Activated naive CD4-positive, alpha-beta T cell treated with anti-CD3 and anti-CD28 coated beads for 36 hours (primary cell): Measurements from ENCODE around the gene TIA1. TPM values are rescaled to one million over a fixed set of nuclear protein-coding genes. Genes with fewer than 3 reads are reported as not detected.

Source experiments
- CTCF ChIA-PET: fragments of 350-600 bp; sonication (Branson Sonifier 250); formaldehyde crosslinking; loops from one replicate; lab custom pipeline; 2021; ENCODE audit warnings: antibody characterized with exemption; lab: Charles Lee
- DNase-seq: peaks from one replicate; pipeline ENCODE4 v3.0.0-alpha.2; 2020
- H3K27ac Mint-ChIP-seq: one replicate; pipeline ENCODE4 v1.8.0; 2021; ENCODE audit warnings: mild to moderate bottlenecking, mixed read lengths
- H3K27me3 Mint-ChIP-seq: one replicate; pipeline ENCODE4 v1.8.0; 2021; ENCODE audit warnings: low read depth, mixed read lengths
- H3K36me3 Mint-ChIP-seq: one replicate; pipeline ENCODE4 v1.8.0; 2021; ENCODE audit warnings: low read depth, mixed read lengths
- H3K4me1 Mint-ChIP-seq: one replicate; pipeline ENCODE4 v1.8.0; 2021; ENCODE audit warnings: low read depth, mixed read lengths
- H3K4me3 Mint-ChIP-seq: one replicate; pipeline ENCODE4 v1.8.0; 2021; ENCODE audit warnings: mild to moderate bottlenecking, moderate library complexity, mixed read lengths
- H3K9me3 Mint-ChIP-seq: one replicate; pipeline ENCODE4 v1.8.0; 2021; ENCODE audit warnings: mixed read lengths
- intact Hi-C: fragments of 100-400 bp; cut with micrococcal nuclease; formaldehyde crosslinking; loops from one replicate; pipeline ENCODE4 v1.15.1; 2023
- total RNA-seq, 2 experiments: library from RNA; stranded (reverse); gene quantifications; one replicate each; pipeline ENCODE4 v1.2.3, GENCODE V29; 2021

Gene TIA1
- total RNA-seq, 2 experiments from 2014 or later: 83.2 to 83.9 TPM

DNA sequence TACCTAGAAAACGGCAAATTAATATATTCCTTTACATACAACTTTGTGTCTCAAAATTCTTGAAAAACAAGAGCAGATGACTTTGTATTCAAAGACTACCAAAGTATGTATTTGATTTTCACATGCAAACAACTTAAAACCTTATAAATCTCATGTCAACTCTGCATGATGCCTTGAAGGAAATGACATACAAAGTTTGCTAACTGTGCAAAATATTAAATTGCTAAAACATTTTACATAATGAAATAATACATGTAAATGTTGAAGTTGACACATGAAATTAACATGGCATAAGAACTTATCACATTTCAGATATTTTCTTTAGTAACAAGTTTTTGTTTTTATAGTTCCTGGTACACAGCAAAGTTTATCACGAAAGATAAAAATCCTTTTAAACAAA is 36.8 kb downstream of the TIA1 start:
- intact Hi-C loops: no loop called here
- peaks cover 25% of the 10 kb centered on the region for H3K4me1 Mint-ChIP-seq
- peaks cover 10% of the 10 kb centered on the region for H3K36me3 Mint-ChIP-seq
- no peak overlapping the region for H3K27ac Mint-ChIP-seq
- H3K9me3 Mint-ChIP-seq: no peaks in the 10 kb centered on the region
- no peak overlapping the region for H3K4me3 Mint-ChIP-seq
- DNase-seq: no peak
- CTCF ChIA-PET: no interaction called here
- no peaks in the 10 kb centered on the region for H3K27me3 Mint-ChIP-seq

DNA sequence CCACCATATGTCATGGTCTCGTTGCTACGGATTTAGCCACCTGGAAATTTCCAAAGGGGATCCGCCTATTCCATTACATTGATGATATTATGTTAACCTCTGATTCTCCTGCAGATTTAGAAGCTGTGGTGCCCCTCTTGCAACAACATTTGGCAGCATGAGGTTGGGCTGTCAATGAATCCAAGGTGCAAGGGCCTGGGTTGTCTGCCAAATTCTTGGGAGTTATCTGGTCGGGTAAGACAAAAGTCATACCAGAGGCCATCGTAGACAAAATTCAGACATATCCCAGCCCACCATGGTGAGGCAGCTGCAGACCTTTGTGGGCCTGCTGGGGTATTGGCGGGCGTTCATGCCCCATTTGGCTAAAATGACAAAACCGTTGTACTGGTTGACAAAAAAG is 44.0 kb downstream of the TIA1 start:
- Mint-ChIP-seq H3K9me3 (no peaks in the 10 kb centered on the region), H3K27me3 (no peaks in the 10 kb centered on the region), H3K4me3 (no peak overlapping the region), H3K4me1 (no peaks in the 10 kb centered on the region), H3K27ac (no peak overlapping the region), H3K36me3 (no peaks in the 10 kb centered on the region)
- intact Hi-C loops: no loop called here
- CTCF ChIA-PET: no interaction called here
- no peak for DNase-seq

DNA sequence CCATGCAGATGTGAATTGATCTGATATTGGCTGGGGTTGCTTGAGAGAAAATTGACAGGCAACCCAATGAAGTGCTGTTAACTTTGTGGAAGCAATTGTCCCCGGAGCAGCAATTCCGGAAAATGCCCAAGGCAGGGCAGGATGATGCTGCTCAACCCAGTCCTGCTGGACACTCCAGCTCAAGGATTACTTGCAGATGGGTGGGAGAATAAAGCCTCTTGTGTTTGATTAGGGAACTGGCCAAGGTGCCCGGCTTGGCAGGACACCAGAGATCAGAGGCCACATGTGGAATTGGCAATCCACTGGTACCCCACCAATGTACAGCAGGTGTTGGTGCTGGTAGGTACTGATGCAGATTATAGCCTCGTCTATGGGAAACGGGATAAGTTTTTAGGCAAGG is 45.3 kb downstream of the TIA1 start:
- Mint-ChIP-seq H3K4me3 (no peak overlapping the region), H3K4me1 (no peaks in the 10 kb centered on the region), H3K36me3 (no peaks in the 10 kb centered on the region), H3K27me3 (no peaks in the 10 kb centered on the region), H3K27ac (no peak overlapping the region), H3K9me3 (no peaks in the 10 kb centered on the region)
- no peak for DNase-seq
- intact Hi-C loops: loop anchor here (2.0 kb wide), 1 partner anchor 16 kb away; no protein-coding TSS in a partner anchor
- CTCF ChIA-PET: interaction anchor here (0.6 kb wide), 1 partner anchor 51 kb away, joined by 6 read pairs; no protein-coding TSS in a partner anchor

DNA sequence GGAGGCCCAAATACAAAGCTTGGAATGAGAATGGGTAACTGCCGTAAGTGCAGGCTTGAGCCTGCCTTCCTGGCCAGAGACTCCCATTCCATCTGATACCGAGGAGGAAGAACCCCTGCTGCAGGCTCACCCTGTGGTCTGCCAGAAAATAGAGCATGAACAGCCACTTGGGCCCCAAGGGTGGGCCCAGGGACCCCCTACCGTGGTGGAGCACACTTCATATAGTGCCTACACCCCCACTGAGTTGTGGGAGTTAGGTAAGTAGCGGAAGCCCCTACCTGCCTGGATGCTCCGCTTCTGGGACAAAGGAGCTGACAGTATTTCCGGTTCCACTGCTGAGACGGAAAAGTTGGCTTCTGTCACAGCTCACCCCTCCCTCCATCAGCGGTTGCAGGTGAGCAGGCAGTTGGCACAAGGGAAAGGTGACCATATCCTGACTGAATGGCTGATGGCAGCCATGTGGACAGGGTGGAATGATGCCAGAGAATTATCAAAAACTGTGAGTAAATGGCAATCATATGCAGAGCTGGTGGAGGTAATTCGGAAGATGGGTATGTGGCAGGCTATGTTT is 46.1 kb downstream of the TIA1 start:
- no peak for DNase-seq
- intact Hi-C loops: loop anchor here (2.0 kb wide), 1 partner anchor 16 kb away; no protein-coding TSS in a partner anchor
- Mint-ChIP-seq H3K4me3 (no peak overlapping the region), H3K27ac (no peak overlapping the region), H3K9me3 (no peaks in the 10 kb centered on the region), H3K4me1 (no peaks in the 10 kb centered on the region), H3K27me3 (no peaks in the 10 kb centered on the region), H3K36me3 (no peaks in the 10 kb centered on the region)
- CTCF ChIA-PET: no interaction called here

DNA sequence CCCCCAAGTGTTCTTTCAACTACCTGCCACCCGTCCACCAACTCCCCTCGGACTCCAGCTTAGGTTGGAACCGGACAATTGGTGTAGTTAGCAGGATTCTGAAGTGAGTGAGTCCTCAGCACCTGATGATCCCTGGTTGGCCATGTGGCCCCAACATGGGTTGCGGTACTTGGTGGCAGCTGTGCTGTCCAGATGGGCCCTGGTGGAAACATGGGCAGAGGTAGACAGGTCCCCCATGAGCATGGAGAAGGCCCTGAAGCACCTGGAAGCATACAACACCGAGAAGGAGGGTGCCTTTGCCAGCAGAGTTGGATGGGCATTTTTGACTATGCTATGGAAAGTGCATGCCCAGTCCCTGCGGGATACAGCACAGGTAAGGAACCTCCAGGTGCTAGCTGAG is 46.6 kb downstream of the TIA1 start:
- Mint-ChIP-seq H3K4me3 (no peak overlapping the region), H3K36me3 (no peaks in the 10 kb centered on the region), H3K27ac (no peak overlapping the region)

DNA sequence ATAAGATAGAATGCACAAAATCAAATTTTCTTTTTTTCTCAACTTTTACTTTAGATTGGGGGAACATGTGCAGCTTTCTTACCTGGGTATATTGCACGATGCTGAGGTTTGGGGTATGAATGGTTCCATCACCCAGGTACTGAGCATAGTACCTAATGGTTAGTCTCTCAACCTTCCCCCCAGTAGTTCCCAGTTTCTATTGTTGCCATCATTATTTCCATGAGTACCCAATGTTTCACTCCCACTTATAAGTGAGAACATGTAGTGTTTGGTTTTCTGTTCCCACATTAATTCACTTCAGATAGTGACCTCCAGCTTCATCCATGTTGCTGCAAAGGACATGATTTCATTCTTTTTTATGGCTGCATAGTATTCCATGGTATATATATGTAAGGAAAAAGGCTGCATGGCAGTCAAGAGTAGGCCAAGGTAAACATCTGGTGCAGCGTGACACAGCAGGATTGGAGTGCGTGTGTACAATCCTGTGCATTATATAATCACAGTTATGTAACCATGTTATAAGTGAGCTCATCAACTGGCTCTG is 47.1 kb downstream of the TIA1 start:
- CTCF ChIA-PET: interaction anchor here (0.5 to 0.6 kb wide), 2 partner anchors 10 to 805 kb away, joined by 3 to 5 read pairs; partner anchors contain the start of gene C2orf42
- no peaks in the 10 kb centered on the region for H3K4me1 Mint-ChIP-seq
- intact Hi-C loops: no loop called here
- no peak for DNase-seq
- H3K36me3 Mint-ChIP-seq: no peaks in the 10 kb centered on the region
- no peak overlapping the region for H3K4me3 Mint-ChIP-seq
- H3K27me3 Mint-ChIP-seq: no peaks in the 10 kb centered on the region
- H3K27ac Mint-ChIP-seq: no peak overlapping the region
- H3K9me3 Mint-ChIP-seq: no peaks in the 10 kb centered on the region

More for the DNA sequence above, 46.6 kb downstream of the TIA1 start:
- H3K27me3 Mint-ChIP-seq: no peaks in the 10 kb centered on the region
- intact Hi-C loops: loop anchor here (2.0 kb wide), 1 partner anchor 17 kb away; no protein-coding TSS in a partner anchor
- no peaks in the 10 kb centered on the region for H3K9me3 Mint-ChIP-seq
- no peak for DNase-seq
- H3K4me1 Mint-ChIP-seq: no peaks in the 10 kb centered on the region
- CTCF ChIA-PET: no interaction called here

DNA sequence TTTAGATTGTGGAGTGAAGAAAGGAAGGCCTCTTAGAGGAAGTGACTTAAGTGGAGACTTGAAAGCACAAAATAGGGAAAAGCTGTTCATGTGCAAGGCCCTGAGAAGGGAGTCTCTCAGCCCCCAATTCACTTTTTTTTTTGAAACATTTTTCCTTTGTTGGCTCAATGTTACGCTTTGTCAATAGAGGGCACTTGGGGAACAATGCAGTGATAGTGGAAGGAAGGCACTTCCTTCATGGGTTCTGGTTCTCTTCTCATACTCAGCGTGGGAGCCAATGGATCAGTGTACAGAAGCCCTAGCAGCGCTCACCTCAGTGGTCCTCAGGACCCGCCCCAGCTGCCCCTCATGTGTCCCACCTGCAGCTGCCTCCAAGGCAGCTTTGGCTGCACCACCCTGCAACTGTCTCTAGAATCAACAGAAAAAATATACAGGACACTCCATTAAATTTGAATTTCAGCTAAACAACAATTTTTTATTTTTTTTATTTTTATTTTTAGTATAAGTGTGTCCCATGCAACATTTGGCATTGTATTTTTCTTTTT is 49.0 kb downstream of the TIA1 start:
- no peak overlapping the region for H3K4me3 Mint-ChIP-seq
- H3K9me3 Mint-ChIP-seq: no peaks in the 10 kb centered on the region
- no peaks in the 10 kb centered on the region for H3K36me3 Mint-ChIP-seq
- no peak for DNase-seq
- intact Hi-C loops: no loop called here
- CTCF ChIA-PET: no interaction called here
- H3K27me3 Mint-ChIP-seq: no peaks in the 10 kb centered on the region
- no peak overlapping the region for H3K27ac Mint-ChIP-seq
- no peaks in the 10 kb centered on the region for H3K4me1 Mint-ChIP-seq

DNA sequence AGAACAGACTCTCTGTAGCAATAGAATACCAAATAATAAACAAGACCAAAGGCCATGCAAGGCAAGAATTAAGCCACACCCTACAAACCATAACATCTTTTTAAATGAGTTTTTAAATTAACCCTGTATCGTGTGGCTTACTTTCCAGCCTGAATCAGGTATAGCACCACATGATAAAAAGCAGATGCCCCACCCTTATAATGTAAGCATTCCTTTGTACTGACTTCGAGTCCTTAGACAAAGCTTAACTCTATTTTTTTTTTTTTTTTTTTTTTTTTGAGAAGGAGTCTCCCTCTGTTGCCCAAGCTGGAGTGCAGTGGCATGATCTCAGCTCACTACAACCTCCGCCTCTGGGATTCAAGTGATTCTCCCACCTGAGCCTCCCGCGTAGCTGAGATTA is 55.9 kb downstream of the TIA1 start:
- intact Hi-C loops: loop anchor here (5.0 kb wide), 1 partner anchor 575 kb away; the partner anchor contains the start of gene ADD2
- H3K36me3 Mint-ChIP-seq: peaks cover 4% of the 10 kb centered on the region

DNA sequence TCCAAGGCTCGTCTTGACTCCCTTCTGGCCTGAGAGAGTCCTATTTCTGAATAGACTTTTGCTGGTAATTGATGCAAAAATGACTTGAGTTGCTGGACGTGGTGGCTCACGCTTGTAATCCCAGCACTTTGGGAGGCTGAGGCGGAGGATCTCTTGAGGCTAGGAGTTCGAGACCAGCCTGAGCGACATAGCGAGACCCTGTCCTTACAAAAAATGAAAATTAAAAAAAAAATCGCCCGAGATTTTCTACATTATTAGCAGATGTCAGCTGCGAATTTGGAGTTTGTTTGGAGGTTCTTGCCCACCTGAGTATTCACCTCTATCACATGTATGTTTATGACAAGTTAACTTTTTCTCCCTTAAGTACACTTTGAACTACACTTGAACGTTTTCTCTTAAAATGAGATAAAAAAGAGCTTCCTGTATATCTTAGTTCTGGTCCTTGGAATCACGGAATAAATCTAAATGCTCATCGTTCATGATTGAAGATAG is 57.1 kb downstream of the TIA1 start:
- Mint-ChIP-seq H3K36me3 (peaks cover 4% of the 10 kb centered on the region), H3K4me3 (peak overlapping the region; percentile 87), H3K27ac (peak overlapping the region; percentile 98), H3K9me3 (no peaks in the 10 kb centered on the region), H3K27me3 (no peaks in the 10 kb centered on the region), H3K4me1 (peaks cover 21% of the 10 kb centered on the region)
- CTCF ChIA-PET: interaction anchor here (1.1 to 1.3 kb wide), 5 partner anchors 9 to 284 kb away, joined by 3 to 4 read pairs (median 3); no protein-coding TSS in a partner anchor
- no peak for DNase-seq
- intact Hi-C loops: loop anchor here (1.0 to 5.0 kb wide), 4 partner anchors 102 to 576 kb away; partner anchors contain the start of genes ADD2, SNRNP27 and SNRPG

More for the DNA sequence above, 55.9 kb downstream of the TIA1 start:
- Mint-ChIP-seq H3K9me3 (no peaks in the 10 kb centered on the region), H3K4me3 (no peak overlapping the region), H3K4me1 (peaks cover 21% of the 10 kb centered on the region), H3K27me3 (no peaks in the 10 kb centered on the region), H3K27ac (no peak overlapping the region)
- CTCF ChIA-PET: interaction anchor here (0.7 kb wide), 1 partner anchor 1474 kb away, joined by 3 read pairs; no protein-coding TSS in a partner anchor
- no peak for DNase-seq

DNA sequence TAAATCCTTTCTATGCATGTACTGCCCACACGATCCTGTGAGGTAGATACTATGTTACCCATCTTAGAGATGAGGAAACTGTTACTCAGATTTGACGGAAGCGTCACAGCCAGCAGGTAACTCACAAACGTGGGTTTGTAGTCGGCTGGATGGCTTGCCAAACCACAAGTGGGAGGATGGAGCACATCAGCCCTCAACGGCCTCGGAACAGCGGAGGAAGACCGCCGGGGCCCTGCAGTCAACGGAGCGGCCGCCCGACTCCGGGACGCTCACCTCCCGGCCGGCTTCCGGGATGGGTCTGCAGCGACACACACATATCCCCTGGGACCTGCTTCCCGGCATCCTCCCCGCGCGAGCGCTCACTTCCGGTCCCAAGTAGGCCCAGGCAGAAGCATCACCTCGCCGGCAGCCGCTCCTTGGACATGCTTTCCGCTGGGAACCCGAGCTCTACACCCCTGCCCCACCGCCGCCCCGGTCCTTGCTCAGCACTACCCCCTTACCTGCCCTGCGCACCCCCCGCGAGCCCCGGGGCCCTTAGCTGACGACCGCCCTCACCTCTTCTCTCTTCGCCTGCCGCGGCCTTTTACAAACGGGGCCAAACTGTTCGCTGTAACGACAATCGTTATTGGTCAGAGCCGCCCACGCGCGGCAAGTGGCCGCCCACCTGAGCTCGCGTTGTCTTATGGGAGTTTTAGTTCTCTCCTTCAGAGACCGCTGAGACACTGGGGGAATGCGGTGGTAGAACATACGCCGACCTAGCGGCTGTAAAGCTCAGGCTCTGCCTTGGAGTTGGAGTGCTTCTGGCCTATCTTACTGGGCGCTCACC is 57.8 kb downstream of the TIA1 start, which contains the start of gene C2orf42:
TSS of gene C2orf42 (minus strand) at position 602 of the 826 bp plus-strand sequence. CDS start 9,034 bp downstream, outside the sequence.
- Mint-ChIP-seq H3K27me3 (no peaks in the 10 kb centered on the region), H3K36me3 (peaks cover 4% of the 10 kb centered on the region), H3K9me3 (no peaks in the 10 kb centered on the region), H3K27ac (peak within 1 kb of the TSS; percentile 98), H3K4me3 (peak within 1 kb of the TSS; percentile 87), H3K4me1 (peaks cover 21% of the 10 kb centered on the region)
- intact Hi-C loops: loop anchor here (1.0 to 5.0 kb wide), 13 partner anchors 48 to 577 kb away; partner anchors contain the start of genes ADD2, FAM136A, GMCL1 and SNRNP27
- DNase-seq: peak; percentile 98
- CTCF ChIA-PET: interaction anchor here (0.5 to 1.3 kb wide), 6 partner anchors 9 to 758 kb away, joined by 3 to 4 read pairs (median 4); no protein-coding TSS in a partner anchor

DNA sequence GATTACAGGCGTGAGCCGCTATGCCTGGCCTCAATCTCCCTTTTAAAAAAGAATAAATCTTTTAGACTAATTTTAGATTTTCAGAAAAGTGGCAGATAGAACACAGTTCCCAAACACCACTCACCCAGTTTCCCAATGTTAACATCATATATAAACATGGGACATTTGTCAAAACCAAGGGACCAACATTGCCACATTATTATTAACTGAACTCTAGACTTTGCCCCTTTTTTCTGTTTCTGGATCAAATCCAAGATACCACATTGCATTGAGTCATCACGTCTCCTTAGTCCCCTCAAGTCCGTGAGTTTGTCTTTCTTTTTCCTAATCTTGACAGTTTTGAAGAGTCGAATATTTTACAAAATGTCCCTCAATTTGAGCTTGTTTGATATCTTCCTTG is 60.0 kb downstream of the TIA1 start:
- CTCF ChIA-PET: no interaction called here
- peak overlapping the region; percentile 12 for H3K4me3 Mint-ChIP-seq

More for the DNA sequence above, 60.0 kb downstream of the TIA1 start:
- H3K27ac Mint-ChIP-seq: peak overlapping the region; percentile 98
- H3K4me1 Mint-ChIP-seq: peaks cover 21% of the 10 kb centered on the region
- H3K27me3 Mint-ChIP-seq: no peaks in the 10 kb centered on the region
- DNase-seq: no peak
- no peaks in the 10 kb centered on the region for H3K9me3 Mint-ChIP-seq
- intact Hi-C loops: no loop called here
- H3K36me3 Mint-ChIP-seq: peaks cover 4% of the 10 kb centered on the region
